Measurements from ENCODE around the gene CFAP77. TPM values are rescaled to one million over a fixed set of nuclear protein-coding genes. Genes with fewer than 3 reads are reported as not detected.

Gene CFAP77
- total and polyA plus RNA-seq, 10 of the 15 experiments (the other 5 are each of a cell fraction or from before 2014, with no cell fraction given): 0.33 TPM; not detected in 9

DNA sequence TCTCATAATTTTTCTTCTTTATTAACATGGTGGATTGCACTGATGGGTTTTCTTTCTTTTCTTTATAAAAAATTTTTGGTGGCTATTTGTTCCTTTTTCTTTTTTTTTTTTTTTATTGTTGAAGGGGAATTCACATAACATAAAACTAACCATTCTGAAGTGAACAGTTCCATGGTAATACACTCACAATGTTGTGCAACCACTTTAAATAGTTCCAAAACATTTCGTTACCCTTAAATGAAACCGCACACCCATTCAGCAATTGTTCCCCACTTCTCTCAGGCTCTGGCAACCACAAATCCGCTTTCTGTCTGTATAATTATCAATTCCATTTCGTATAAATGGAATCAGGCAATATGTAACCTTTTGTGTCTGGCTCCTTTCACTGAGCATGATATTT lies 43.5 kb upstream of the CFAP77 start:
- no TSS peak for BruUV-seq (replicated peaks)
- CTCF ChIA-PET: interaction anchor here (0.6 kb wide), 1 partner anchor 15 kb away, joined by 3 read pairs; no protein-coding TSS in a partner anchor
- WGBS (ENCODE audit: insufficient coverage, insufficient replicate concordance, low lambda C conversion rate, missing lambda C conversion rate): 93% methylated on average over 4 of the region's 4 CpGs

More for the DNA sequence above, 43.5 kb upstream of the CFAP77 start:
- no peaks in the 10 kb centered on the region for H3K79me2 ChIP-seq (ENCODE audit: control insufficient read depth, insufficient read depth, low read length)
- TF ChIP-seq NFYA (IDR thresholded peaks at IDR 0.05; ENCODE audit: borderline replicate concordance, low read depth, low read length): no peak
- TF ChIP-seq, protein P1, sequence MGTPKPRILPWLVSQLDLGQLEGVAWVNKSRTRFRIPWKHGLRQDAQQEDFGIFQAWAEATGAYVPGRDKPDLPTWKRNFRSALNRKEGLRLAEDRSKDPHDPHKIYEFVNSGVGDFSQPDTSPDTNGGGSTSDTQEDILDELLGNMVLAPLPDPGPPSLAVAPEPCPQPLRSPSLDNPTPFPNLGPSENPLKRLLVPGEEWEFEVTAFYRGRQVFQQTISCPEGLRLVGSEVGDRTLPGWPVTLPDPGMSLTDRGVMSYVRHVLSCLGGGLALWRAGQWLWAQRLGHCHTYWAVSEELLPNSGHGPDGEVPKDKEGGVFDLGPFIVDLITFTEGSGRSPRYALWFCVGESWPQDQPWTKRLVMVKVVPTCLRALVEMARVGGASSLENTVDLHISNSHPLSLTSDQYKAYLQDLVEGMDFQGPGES (IDR thresholded peaks at IDR 0.05): no peak
- TF ChIP-seq HCFC1 (IDR thresholded peaks at IDR 0.05; ENCODE audit: low read length): no peak
- no peak for TF ChIP-seq NRF1 (conservative IDR thresholded peaks at IDR 0.05; ENCODE audit: low read depth, low read length)
- TF ChIP-seq, protein P2, sequence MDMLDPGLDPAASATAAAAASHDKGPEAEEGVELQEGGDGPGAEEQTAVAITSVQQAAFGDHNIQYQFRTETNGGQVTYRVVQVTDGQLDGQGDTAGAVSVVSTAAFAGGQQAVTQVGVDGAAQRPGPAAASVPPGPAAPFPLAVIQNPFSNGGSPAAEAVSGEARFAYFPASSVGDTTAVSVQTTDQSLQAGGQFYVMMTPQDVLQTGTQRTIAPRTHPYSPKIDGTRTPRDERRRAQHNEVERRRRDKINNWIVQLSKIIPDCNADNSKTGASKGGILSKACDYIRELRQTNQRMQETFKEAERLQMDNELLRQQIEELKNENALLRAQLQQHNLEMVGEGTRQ (IDR thresholded peaks at IDR 0.05; ENCODE audit: borderline replicate concordance, low read depth, low read length): no peak
- no peak for TF ChIP-seq BHLHE40 (IDR thresholded peaks at IDR 0.05; ENCODE audit: borderline replicate concordance in 1 of 2, low read depth in 2 of 2, low read length in 1 of 2)
- TF ChIP-seq, protein P3, sequence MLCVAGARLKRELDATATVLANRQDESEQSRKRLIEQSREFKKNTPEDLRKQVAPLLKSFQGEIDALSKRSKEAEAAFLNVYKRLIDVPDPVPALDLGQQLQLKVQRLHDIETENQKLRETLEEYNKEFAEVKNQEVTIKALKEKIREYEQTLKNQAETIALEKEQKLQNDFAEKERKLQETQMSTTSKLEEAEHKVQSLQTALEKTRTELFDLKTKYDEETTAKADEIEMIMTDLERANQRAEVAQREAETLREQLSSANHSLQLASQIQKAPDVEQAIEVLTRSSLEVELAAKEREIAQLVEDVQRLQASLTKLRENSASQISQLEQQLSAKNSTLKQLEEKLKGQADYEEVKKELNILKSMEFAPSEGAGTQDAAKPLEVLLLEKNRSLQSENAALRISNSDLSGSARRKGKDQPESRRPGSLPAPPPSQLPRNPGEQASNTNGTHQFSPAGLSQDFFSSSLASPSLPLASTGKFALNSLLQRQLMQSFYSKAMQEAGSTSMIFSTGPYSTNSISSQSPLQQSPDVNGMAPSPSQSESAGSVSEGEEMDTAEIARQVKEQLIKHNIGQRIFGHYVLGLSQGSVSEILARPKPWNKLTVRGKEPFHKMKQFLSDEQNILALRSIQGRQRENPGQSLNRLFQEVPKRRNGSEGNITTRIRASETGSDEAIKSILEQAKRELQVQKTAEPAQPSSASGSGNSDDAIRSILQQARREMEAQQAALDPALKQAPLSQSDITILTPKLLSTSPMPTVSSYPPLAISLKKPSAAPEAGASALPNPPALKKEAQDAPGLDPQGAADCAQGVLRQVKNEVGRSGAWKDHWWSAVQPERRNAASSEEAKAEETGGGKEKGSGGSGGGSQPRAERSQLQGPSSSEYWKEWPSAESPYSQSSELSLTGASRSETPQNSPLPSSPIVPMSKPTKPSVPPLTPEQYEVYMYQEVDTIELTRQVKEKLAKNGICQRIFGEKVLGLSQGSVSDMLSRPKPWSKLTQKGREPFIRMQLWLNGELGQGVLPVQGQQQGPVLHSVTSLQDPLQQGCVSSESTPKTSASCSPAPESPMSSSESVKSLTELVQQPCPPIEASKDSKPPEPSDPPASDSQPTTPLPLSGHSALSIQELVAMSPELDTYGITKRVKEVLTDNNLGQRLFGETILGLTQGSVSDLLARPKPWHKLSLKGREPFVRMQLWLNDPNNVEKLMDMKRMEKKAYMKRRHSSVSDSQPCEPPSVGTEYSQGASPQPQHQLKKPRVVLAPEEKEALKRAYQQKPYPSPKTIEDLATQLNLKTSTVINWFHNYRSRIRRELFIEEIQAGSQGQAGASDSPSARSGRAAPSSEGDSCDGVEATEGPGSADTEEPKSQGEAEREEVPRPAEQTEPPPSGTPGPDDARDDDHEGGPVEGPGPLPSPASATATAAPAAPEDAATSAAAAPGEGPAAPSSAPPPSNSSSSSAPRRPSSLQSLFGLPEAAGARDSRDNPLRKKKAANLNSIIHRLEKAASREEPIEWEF (IDR thresholded peaks at IDR 0.05; ENCODE audit: insufficient replicate concordance, low read depth, low read length): no peak
- TF ChIP-seq ZSCAN29 (IDR thresholded peaks at IDR 0.05): no peak
- TF ChIP-seq PBX3 (IDR thresholded peaks at IDR 0.05; ENCODE audit: insufficient replicate concordance, low read depth, low read length): no peak
- no peak for DNase-seq (ENCODE audit: low read depth, low spot score)
- no peaks in the 10 kb centered on the region for H3K36me3 ChIP-seq (ENCODE audit: control insufficient read depth in 2 of 2, insufficient read depth in 2 of 2, low read length in 1 of 2)
- in situ Hi-C loops (cut with MboI): no loop called here
- H3K4me3 ChIP-seq: no peak overlapping the region
- no peaks in the 10 kb centered on the region for H3K4me1 ChIP-seq (ENCODE audit: control insufficient read depth, insufficient read depth, low read length)
- ChIA-PET POLR2A (interaction anchor here (0.5 kb wide), 1 partner anchor 22 kb away, joined by 3 read pairs; no protein-coding TSS in a partner anchor), RAD21 (ENCODE audit: unreplicated experiment) (no interaction called here), SMC1A (ENCODE audit: uncharacterized antibody, unreplicated experiment) (interaction anchor here (1.1 to 1.5 kb wide), 2 partner anchors 9 to 15 kb away, joined by 3 read pairs; no protein-coding TSS in a partner anchor)
- no peak overlapping the region for H3K27ac ChIP-seq (ENCODE audit: control insufficient read depth, insufficient read depth)
- no peak overlapping the region for H3K9ac ChIP-seq (ENCODE audit: control insufficient read depth, insufficient read depth, low read length)
- no peaks in the 10 kb centered on the region for H3K27me3 ChIP-seq (replicated peaks in 1 of 2; ENCODE audit: control insufficient read depth in 2 of 2, insufficient read depth in 2 of 2, low read length in 1 of 2)
- intact Hi-C loops (cut with micrococcal nuclease; ENCODE audit: unreplicated experiment): no loop called here
- no peak for FAIRE-seq
- no peaks in the 10 kb centered on the region for H3K9me3 ChIP-seq (replicated peaks; ENCODE audit: control insufficient read depth, insufficient read depth, low read length)
- no peak overlapping the region for H2AFZ ChIP-seq (ENCODE audit: control insufficient read depth, low read depth, low read length)
- ATAC-seq: no peak
- H3K4me2 ChIP-seq (ENCODE audit: control insufficient read depth, insufficient read depth): no peak overlapping the region
- no peaks in the 10 kb centered on the region for H4K20me1 ChIP-seq (ENCODE audit: control insufficient read depth, insufficient read depth)
